Tibial nerve (tissue), 4 donors: Measurements from ENCODE around the gene MRPS6.

Experiments
- CTCF ChIP-seq, 5 experiments: fragments of 200-600 bp in 3 of 5; fragments of 450-650 bp in 2 of 5; sonication (generic) in 3 of 5; IDR thresholded peaks; one replicate each; pipeline ENCODE4 v1.5.1; 2016 to 2019; ENCODE audit warnings: antibody characterized with exemption in 5 of 5, mild to moderate bottlenecking in 3 of 5, moderate library complexity in 2 of 5
- EP300 ChIP-seq, 2 donors: sonication (generic); formaldehyde crosslinking; IDR thresholded peaks; one replicate each; pipeline ENCODE4 v1.6.1; 2017; ENCODE audit warnings: antibody characterized with exemption in 2 of 2, mild to moderate bottlenecking in 1 of 2
- POLR2A ChIP-seq, 2 donors: fragments of 450-650 bp; IDR thresholded peaks; one replicate each; pipeline ENCODE4 v1.6.1; 2017; ENCODE audit warnings: antibody characterized with exemption in 2 of 2, mild to moderate bottlenecking in 2 of 2, moderate library complexity in 2 of 2

- TF ChIP-seq POLR2A (IDR thresholded peaks at IDR 0.05) (no peak), CTCF (IDR thresholded peaks at IDR 0.05) (no peak), EP300 (IDR thresholded peaks at IDR 0.05) (no peak)
Measured at GRCh38 chr21:34126691-34127090, 53.3 kb downstream of the MRPS6 start.
